Astrocyte (in vitro differentiated cells and primary cell): ENCODE data around the gene ADCY5. TPM values are rescaled to one million over a fixed set of nuclear protein-coding genes. Genes with fewer than 3 reads are reported as not detected.

Experiments used
- DNase-seq: peaks from one replicate; pipeline ENCODE4 v3.0.0-alpha.2; 2010; ENCODE audit warnings: low read depth
- FAIRE-seq: peaks from 2 replicates; lab custom pipeline; 2011; peaks lifted over from hg19 to GRCh38; lab: Jason Lieb, UNC
- H2AFZ ChIP-seq: 2 replicates; pipeline ENCODE4 v1.6.0; 2012; ENCODE audit warnings: low read depth, low read length, inconsistent platforms
- H3K27ac ChIP-seq: 2 replicates; pipeline ENCODE4 v1.5.1; 2011; ENCODE audit warnings: low read depth, low read length, inconsistent platforms
- H3K27me3 ChIP-seq: 2 replicates; pipeline ENCODE4 v1.6.0; 2011; ENCODE audit warnings: low read length, inconsistent platforms; ENCODE audit not compliant: insufficient read depth
- H3K36me3 ChIP-seq: 2 replicates; pipeline ENCODE4 v1.5.1; 2011; ENCODE audit warnings: low read length, inconsistent platforms; ENCODE audit not compliant: insufficient read depth
- H3K4me1 ChIP-seq: 2 replicates; pipeline ENCODE4 v1.5.1; 2011; ENCODE audit warnings: low read length, inconsistent platforms; ENCODE audit not compliant: insufficient read depth
- H3K4me2 ChIP-seq: 2 replicates; pipeline ENCODE4 v1.6.0; 2012; ENCODE audit warnings: low read length, inconsistent platforms
- H3K4me3 ChIP-seq: 2 replicates; pipeline ENCODE4 v1.5.1; 2011; ENCODE audit warnings: low read depth, mild to moderate bottlenecking, low read length, inconsistent platforms; ENCODE audit not compliant: insufficient read depth
- H3K79me2 ChIP-seq: 2 replicates; pipeline ENCODE4 v1.6.0; 2012; ENCODE audit warnings: mild to moderate bottlenecking, low read length, inconsistent platforms; ENCODE audit not compliant: insufficient read depth
- H3K9ac ChIP-seq: 2 replicates; pipeline ENCODE4 v1.6.0; 2012; ENCODE audit warnings: mild to moderate bottlenecking, low read length, inconsistent platforms
- H3K9me3 ChIP-seq: 2 replicates; pipeline ENCODE4 v1.5.1; 2012; ENCODE audit warnings: low read depth, mild to moderate bottlenecking, low read length, inconsistent platforms; ENCODE audit not compliant: insufficient read depth
- H4K20me1 ChIP-seq: 2 replicates; pipeline ENCODE4 v1.6.0; 2012; ENCODE audit warnings: low read length, inconsistent platforms; ENCODE audit not compliant: insufficient read depth
- H3K27ac Mint-ChIP-seq: one replicate; pipeline ENCODE4 v1.8.0; 2021; ENCODE audit warnings: mild to moderate bottlenecking, mixed read lengths; ENCODE audit not compliant: unreplicated experiment
- H3K27me3 Mint-ChIP-seq: one replicate; pipeline ENCODE4 v1.8.0; 2021; ENCODE audit warnings: low read depth, mixed read lengths; ENCODE audit not compliant: unreplicated experiment
- H3K36me3 Mint-ChIP-seq: one replicate; pipeline ENCODE4 v1.8.0; 2021; ENCODE audit warnings: low read depth, mixed read lengths; ENCODE audit not compliant: unreplicated experiment
- H3K4me1 Mint-ChIP-seq: one replicate; pipeline ENCODE4 v1.8.0; 2021; ENCODE audit warnings: low read depth, mixed read lengths; ENCODE audit not compliant: unreplicated experiment
- H3K4me3 Mint-ChIP-seq: one replicate; pipeline ENCODE4 v1.8.0; 2021; ENCODE audit warnings: mild to moderate bottlenecking, moderate library complexity, mixed read lengths; ENCODE audit not compliant: unreplicated experiment
- H3K9me3 Mint-ChIP-seq: one replicate; pipeline ENCODE4 v1.8.0; 2021; ENCODE audit warnings: mild to moderate bottlenecking, mixed read lengths; ENCODE audit not compliant: unreplicated experiment
- EZH2 ChIP-seq: IDR thresholded peaks from 2 replicates; pipeline ENCODE4 v1.6.1; 2012; ENCODE audit warnings: mild to moderate bottlenecking, low read length, inconsistent platforms; ENCODE audit not compliant: insufficient read depth
- total RNA-seq: library from RNA; stranded (reverse); gene quantifications from 2 replicates; pipeline ENCODE4 v1.2.1, GENCODE V29; 2021
- TF ChIP-seq, protein P1 (sequence below): IDR thresholded peaks from 2 replicates; pipeline ENCODE4 v1.5.1; 2011; ENCODE audit warnings: low read depth, mild to moderate bottlenecking, inconsistent platforms, low read length, moderate library complexity; ENCODE audit not compliant: insufficient read depth

The ADCY5 gene
- total RNA-seq, 1 donor from 2014 or later, result 1.2 TPM

DNA sequence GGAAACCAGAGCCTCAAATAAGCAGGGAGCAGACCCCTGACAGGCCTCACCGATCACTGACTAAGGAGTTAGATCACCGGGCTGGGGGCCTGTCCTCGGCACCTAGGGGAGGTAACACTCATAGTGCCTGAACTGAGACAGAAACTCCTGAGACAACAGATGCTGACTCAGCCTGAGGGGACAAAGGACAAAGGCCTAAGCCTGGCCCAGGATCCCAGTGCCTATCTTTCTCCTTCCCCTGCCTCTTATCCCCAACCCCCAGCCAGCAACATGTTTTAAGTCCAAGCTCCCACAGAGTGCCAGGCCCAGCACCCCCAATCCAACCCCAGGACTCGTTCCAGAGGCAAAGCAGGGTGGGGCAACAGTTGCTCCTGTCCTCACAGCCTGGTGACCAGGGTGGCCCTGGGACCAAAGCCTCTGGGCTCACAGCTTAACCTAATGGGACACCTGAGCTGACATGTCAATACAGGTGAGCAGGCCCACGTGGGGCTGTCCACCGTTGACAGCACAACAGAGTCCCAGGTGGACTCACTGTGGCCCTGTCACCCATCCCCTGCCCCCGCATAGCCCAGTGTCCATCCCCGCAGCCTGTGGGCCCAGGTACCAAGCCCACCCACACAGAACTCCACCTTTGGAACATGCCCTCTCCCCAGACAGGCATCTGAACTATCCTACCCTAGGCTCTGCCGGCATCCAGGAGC, 37.4 kb downstream of the ADCY5 start:
- Histone ChIP-seq H3K4me2 (no peak overlapping the region), H3K4me3 (no peak overlapping the region), H2AFZ (no peak overlapping the region), H3K27me3 (peaks cover 6% of the 10 kb centered on the region), H4K20me1 (no peaks in the 10 kb centered on the region), H3K79me2 (no peaks in the 10 kb centered on the region), H3K9me3 (no peaks in the 10 kb centered on the region), H3K27ac (no peak overlapping the region), H3K4me1 (no peaks in the 10 kb centered on the region), H3K36me3 (no peaks in the 10 kb centered on the region), H3K9ac (no peak overlapping the region)
- H3K4me1 Mint-ChIP-seq, result peaks cover 4% of the 10 kb centered on the region
- FAIRE-seq (no peak), DNase-seq (no peak)
- peaks cover 4% of the 10 kb centered on the region for H3K36me3 Mint-ChIP-seq
- TF ChIP-seq EZH2, result no peak
- TF ChIP-seq, protein P1, sequence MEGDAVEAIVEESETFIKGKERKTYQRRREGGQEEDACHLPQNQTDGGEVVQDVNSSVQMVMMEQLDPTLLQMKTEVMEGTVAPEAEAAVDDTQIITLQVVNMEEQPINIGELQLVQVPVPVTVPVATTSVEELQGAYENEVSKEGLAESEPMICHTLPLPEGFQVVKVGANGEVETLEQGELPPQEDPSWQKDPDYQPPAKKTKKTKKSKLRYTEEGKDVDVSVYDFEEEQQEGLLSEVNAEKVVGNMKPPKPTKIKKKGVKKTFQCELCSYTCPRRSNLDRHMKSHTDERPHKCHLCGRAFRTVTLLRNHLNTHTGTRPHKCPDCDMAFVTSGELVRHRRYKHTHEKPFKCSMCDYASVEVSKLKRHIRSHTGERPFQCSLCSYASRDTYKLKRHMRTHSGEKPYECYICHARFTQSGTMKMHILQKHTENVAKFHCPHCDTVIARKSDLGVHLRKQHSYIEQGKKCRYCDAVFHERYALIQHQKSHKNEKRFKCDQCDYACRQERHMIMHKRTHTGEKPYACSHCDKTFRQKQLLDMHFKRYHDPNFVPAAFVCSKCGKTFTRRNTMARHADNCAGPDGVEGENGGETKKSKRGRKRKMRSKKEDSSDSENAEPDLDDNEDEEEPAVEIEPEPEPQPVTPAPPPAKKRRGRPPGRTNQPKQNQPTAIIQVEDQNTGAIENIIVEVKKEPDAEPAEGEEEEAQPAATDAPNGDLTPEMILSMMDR, result no peak
- peaks cover 4% of the 10 kb centered on the region for H3K9me3 Mint-ChIP-seq
- peaks cover 50% of the 10 kb centered on the region for H3K27me3 Mint-ChIP-seq
- no peak overlapping the region for H3K4me3 Mint-ChIP-seq
- H3K27ac Mint-ChIP-seq, result peak overlapping the region; percentile 5

DNA sequence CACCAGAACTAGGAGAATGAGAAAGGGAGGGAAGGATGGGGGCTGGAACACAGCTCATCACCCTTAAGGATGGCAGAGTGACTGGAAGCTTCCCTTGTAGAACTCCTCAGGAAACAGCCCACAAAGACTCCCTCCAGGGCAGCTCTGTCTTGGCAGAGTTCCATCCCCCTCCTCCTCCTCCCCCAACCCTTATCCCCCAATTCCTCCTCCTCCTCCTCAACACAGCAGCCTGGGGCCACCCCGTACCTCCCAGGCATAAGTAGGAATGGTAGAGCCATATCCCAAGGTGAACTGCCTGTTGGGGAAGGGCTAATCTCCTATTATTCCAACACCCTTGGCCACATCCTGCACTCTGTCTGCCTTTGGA, 38.8 kb downstream of the ADCY5 start:
- Mint-ChIP-seq H3K27ac (no peak overlapping the region), H3K4me3 (no peak overlapping the region), H3K9me3 (peaks cover 4% of the 10 kb centered on the region), H3K4me1 (peaks cover 4% of the 10 kb centered on the region), H3K36me3 (peaks cover 4% of the 10 kb centered on the region), H3K27me3 (peaks cover 46% of the 10 kb centered on the region)
- H3K4me1 ChIP-seq, result no peaks in the 10 kb centered on the region
- H3K9ac ChIP-seq, result no peak overlapping the region
- TF ChIP-seq, protein P1, result no peak
- no peak for TF ChIP-seq EZH2
- FAIRE-seq, result no peak
- no peaks in the 10 kb centered on the region for H3K79me2 ChIP-seq
- no peaks in the 10 kb centered on the region for H4K20me1 ChIP-seq
- no peak overlapping the region for H3K4me2 ChIP-seq
- H3K27me3 ChIP-seq, result peaks cover 6% of the 10 kb centered on the region
- no peak overlapping the region for H3K27ac ChIP-seq
- no peaks in the 10 kb centered on the region for H3K36me3 ChIP-seq
- no peaks in the 10 kb centered on the region for H3K9me3 ChIP-seq
- no peak overlapping the region for H3K4me3 ChIP-seq
- no peak overlapping the region for H2AFZ ChIP-seq
- DNase-seq, result no peak

DNA sequence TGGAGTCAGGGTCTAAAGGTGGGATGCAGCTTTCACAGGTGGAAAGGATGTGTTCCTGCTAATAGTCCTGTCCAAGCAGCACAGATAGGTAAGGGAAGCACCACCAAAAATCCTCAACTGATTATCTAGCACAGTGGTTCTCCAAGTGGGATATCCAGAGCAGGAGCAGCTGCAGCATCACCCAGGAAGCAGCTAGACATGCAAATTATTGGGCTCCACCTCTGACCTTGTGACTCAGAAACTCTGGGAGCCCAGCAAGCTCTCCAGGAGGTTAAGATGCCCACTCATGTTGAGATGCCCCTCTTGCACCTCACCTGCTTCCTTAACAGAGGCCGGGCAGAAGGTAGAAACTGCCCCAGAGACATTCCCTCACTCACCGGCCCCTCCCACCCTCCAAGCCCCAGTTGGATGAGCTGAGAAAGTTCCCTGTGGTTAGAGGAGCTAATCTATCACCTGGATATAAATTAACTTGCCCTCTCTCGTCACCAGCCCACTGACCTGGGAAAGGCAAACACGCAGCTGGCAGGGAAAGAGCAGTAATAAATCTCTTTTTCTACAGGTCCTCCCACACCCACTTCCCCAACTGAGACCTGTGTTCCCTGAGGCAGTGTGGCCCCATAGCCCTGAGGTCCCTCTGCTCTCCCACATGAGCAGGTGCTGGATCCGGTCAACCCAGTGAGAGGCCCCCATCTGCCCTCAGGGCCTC, 39.3 kb downstream of the ADCY5 start:
- Mint-ChIP-seq H3K9me3 (peaks cover 4% of the 10 kb centered on the region), H3K27ac (no peak overlapping the region), H3K4me3 (no peak overlapping the region), H3K36me3 (peaks cover 4% of the 10 kb centered on the region), H3K27me3 (peaks cover 43% of the 10 kb centered on the region), H3K4me1 (peaks cover 4% of the 10 kb centered on the region)
- Histone ChIP-seq H3K4me1 (no peaks in the 10 kb centered on the region), H3K27ac (no peak overlapping the region), H4K20me1 (no peaks in the 10 kb centered on the region), H3K36me3 (no peaks in the 10 kb centered on the region), H3K9ac (no peak overlapping the region), H3K79me2 (no peaks in the 10 kb centered on the region), H3K27me3 (peaks cover 6% of the 10 kb centered on the region), H3K4me2 (no peak overlapping the region), H3K9me3 (no peaks in the 10 kb centered on the region), H2AFZ (no peak overlapping the region), H3K4me3 (no peak overlapping the region)
- DNase-seq (no peak), FAIRE-seq (no peak)
- TF ChIP-seq, protein P1, result no peak
- no peak for TF ChIP-seq EZH2
